ENCODE data around the gene PCA3. TPM values are rescaled to one million over a fixed set of nuclear protein-coding genes. Genes with fewer than 3 reads are reported as not detected.

PCA3 gene
- total and polyA plus RNA-seq, 10 of the 15 experiments (the other 5 are each of a cell fraction or from before 2014, with no cell fraction given) = 0.05 TPM; not detected in 9

- in situ Hi-C loops (cut with MboI) = loop anchor here (25.0 kb wide), 1 partner anchor 342 kb away; no protein-coding TSS in a partner anchor
- POLR2A ChIA-PET = no interaction called here
- no peaks in the 10 kb centered on the region for H3K36me3 ChIP-seq (ENCODE audit: control insufficient read depth in 2 of 2, insufficient read depth in 2 of 2, low read length in 1 of 2)
Observed at GRCh38 chr9:76820431-76820830, 56.2 kb downstream of the PCA3 start.

More at GRCh38 chr9:76820431-76820830, 56.2 kb downstream of the PCA3 start:
- BruUV-seq (replicated peaks) = no TSS peak
- FAIRE-seq (no peak), ATAC-seq (no peak), DNase-seq (ENCODE audit: low read depth, low spot score) (no peak)
- ChIA-PET RAD21 (ENCODE audit: unreplicated experiment) (no interaction called here), SMC1A (ENCODE audit: uncharacterized antibody, unreplicated experiment) (no interaction called here), CTCF (no interaction called here)
- Histone ChIP-seq H3K27me3 (replicated peaks in 1 of 2; ENCODE audit: control insufficient read depth in 2 of 2, insufficient read depth in 2 of 2, low read length in 1 of 2) (no peaks in the 10 kb centered on the region), H3K4me1 (ENCODE audit: control insufficient read depth, insufficient read depth, low read length) (no peaks in the 10 kb centered on the region), H3K27ac (ENCODE audit: control insufficient read depth, insufficient read depth) (no peak overlapping the region), H4K20me1 (ENCODE audit: control insufficient read depth, insufficient read depth) (no peaks in the 10 kb centered on the region), H3K4me2 (ENCODE audit: control insufficient read depth, insufficient read depth) (no peak overlapping the region), H3K9ac (ENCODE audit: control insufficient read depth, insufficient read depth, low read length) (no peak overlapping the region), H3K9me3 (replicated peaks; ENCODE audit: control insufficient read depth, insufficient read depth, low read length) (no peaks in the 10 kb centered on the region), H3K4me3 (no peak overlapping the region), H2AFZ (ENCODE audit: control insufficient read depth, low read depth, low read length) (no peak overlapping the region), H3K79me2 (ENCODE audit: control insufficient read depth, insufficient read depth, low read length) (no peaks in the 10 kb centered on the region)
- 19% methylated on average over 6 of the region's 6 CpGs for WGBS (ENCODE audit: insufficient coverage, insufficient replicate concordance, low lambda C conversion rate, missing lambda C conversion rate)
- intact Hi-C loops (cut with micrococcal nuclease; ENCODE audit: unreplicated experiment) = no loop called here
- TF ChIP-seq PBX3 (IDR thresholded peaks at IDR 0.05; ENCODE audit: insufficient replicate concordance, low read depth, low read length) (no peak), MXI1 (IDR thresholded peaks at IDR 0.05; ENCODE audit: low read depth, low read length) (no peak), TBL1XR1 (IDR thresholded peaks at IDR 0.05; ENCODE audit: low read depth, low read length) (no peak), CBFB (IDR thresholded peaks at IDR 0.05; ENCODE audit: low read depth) (no peak), ZBTB40 (IDR thresholded peaks at IDR 0.05; ENCODE audit: borderline replicate concordance) (no peak), HDAC2 (IDR thresholded peaks at IDR 0.05) (no peak)

Data from GM12878 (cell line).